ENCODE results near the gene FTO.

Gene FTO

DNA sequence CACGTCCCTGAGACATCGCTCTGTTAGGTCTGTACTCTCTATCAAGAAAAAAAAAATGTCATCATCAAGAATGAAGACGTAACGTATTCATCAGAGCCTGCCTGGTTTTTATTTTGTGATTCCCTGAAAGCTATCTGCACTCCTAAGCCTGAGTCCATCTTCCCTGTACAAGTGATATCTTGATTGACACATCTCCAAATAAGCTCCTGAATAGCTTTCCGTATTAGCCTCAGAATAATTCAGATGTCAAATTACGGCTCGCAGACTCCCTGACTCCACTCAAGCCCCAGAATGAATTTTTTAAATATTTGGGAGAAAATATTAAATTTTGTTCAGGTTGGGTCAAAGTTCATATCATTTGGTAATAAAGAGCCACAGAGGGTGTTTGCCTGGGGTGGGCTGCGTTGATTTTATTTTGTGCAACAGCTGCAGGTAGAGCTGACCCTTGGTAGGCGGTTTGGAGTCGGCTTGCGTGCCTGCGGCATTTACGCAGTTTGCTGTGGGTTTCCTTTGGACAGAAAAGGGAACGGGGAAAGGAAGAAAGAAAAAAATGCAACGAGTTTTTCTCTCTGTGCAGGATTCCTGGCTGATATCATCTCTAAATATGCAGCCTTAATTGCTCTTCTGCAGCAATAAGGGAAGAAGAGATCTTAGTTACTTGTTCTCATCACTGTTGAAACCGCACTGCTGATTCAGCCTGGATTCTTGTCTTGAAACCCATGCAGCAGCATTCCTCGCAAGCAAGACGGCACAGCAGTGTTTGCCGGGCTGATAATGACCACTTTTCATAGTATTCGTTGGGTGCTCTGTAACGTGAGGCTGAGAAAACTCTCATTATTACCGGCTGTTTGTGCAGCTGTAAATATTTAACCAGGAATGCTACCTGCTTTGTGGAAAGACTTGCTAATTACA is 467.9 kb downstream of the FTO start:
- TF ChIP-seq, protein P1, sequence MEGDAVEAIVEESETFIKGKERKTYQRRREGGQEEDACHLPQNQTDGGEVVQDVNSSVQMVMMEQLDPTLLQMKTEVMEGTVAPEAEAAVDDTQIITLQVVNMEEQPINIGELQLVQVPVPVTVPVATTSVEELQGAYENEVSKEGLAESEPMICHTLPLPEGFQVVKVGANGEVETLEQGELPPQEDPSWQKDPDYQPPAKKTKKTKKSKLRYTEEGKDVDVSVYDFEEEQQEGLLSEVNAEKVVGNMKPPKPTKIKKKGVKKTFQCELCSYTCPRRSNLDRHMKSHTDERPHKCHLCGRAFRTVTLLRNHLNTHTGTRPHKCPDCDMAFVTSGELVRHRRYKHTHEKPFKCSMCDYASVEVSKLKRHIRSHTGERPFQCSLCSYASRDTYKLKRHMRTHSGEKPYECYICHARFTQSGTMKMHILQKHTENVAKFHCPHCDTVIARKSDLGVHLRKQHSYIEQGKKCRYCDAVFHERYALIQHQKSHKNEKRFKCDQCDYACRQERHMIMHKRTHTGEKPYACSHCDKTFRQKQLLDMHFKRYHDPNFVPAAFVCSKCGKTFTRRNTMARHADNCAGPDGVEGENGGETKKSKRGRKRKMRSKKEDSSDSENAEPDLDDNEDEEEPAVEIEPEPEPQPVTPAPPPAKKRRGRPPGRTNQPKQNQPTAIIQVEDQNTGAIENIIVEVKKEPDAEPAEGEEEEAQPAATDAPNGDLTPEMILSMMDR (IDR thresholded peaks at IDR 0.05; ENCODE audit: low read depth, low read length), result no peak
- H3K4me3 ChIP-seq (replicated peaks in 1 of 2; ENCODE audit: low read depth in 2 of 2, low read length in 2 of 2), result no peak overlapping the region
- peak; percentile 40 to 58 for DNase-seq (ENCODE audit: low read depth in 2 of 2)

DNA sequence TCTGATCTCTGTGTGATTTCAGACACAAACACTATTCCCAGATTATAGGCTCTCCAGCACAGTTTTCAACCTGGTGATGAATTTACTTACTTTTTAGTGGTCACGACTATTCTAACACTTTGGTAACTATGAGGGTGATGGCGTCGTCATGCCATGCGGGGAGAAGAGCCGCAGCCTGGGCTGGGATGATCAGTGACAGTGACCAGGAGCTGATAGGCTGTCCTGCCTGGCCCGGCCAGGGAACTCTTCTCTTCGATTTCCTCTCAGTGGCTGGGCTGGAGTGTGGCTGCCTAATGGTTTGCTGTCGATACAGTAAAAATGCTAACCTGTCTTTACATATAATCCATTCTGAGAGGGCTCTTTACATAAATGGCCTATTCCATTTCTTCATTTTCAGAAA is 469.5 kb downstream of the FTO start:
- H3K4me3 ChIP-seq (replicated peaks in 1 of 2; ENCODE audit: low read depth in 2 of 2, low read length in 2 of 2), result no peak overlapping the region
- no peak for DNase-seq (ENCODE audit: low read depth in 2 of 2)
- TF ChIP-seq, protein P1 (IDR thresholded peaks at IDR 0.05; ENCODE audit: low read depth, low read length), result no peak

DNA sequence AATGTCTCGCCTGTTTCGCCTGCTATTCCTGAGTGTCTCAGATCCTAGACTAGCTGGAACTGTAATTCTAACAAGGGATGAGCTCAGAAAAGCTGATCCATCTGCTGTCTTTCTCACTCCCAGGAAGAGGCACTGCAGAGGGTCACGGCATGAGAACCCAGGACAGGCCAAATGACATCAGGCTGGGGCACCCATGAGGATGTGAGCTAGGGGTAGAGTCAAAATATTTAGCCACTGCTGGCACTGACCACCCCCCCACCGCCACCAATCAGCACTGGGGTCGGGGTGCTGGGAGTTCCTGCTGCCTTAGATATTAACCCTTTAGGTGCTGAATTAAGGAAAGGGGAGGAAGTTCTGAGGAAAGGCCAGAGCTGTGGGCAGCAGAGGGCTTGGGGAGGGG is 470.2 kb downstream of the FTO start:
- no peak overlapping the region for H3K4me3 ChIP-seq (replicated peaks in 1 of 2; ENCODE audit: low read depth in 2 of 2, low read length in 2 of 2)
- TF ChIP-seq, protein P1 (IDR thresholded peaks at IDR 0.05; ENCODE audit: low read depth, low read length), result no peak
- DNase-seq (ENCODE audit: low read depth in 2 of 2), result no peak

DNA sequence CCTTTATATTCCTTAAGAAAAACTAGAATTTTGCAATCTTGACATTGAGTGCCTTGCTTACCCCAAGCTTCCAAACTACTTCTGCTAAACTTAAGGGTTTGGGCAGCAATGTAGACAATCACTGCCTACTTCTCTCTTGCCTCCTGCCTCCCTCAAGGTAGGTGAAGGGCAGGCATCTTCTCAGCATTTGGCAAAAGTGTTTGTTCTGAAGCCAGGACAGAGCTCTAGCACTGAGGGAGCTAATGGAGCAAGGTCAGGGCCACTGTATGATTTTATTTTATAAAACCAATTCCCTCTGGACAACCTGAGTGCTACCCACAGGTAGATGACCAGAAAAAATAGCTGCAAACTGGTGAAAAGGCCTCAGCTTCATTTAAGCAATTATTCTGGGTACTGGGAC is 470.8 kb downstream of the FTO start:
- H3K4me3 ChIP-seq (replicated peaks in 1 of 2; ENCODE audit: low read depth in 2 of 2, low read length in 2 of 2), result no peak overlapping the region
- TF ChIP-seq, protein P1 (IDR thresholded peaks at IDR 0.05; ENCODE audit: low read depth, low read length), result no peak
- no peak for DNase-seq (ENCODE audit: low read depth in 2 of 2)

DNA sequence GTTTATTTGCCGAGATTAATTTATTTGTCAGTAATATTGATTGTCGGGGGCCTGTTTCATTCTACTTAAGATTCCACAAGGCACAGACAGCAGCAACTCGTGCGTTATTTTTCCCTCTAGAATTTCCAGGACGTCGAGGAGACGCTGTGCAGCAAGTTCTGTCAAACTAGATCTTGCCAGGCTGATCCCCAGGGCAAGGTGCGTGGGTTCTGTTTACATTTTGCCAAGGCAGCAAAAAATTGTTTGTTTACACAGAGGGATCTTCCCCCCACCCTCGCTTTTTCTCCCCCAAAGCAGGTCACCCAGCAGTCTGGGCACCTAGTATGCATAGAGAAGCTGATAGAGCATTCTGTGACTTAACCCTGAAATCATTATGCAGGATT is 471.2 kb downstream of the FTO start:
- DNase-seq (ENCODE audit: low read depth in 2 of 2), result no peak
- no peak overlapping the region for H3K4me3 ChIP-seq (replicated peaks in 1 of 2; ENCODE audit: low read depth in 2 of 2, low read length in 2 of 2)
- TF ChIP-seq, protein P1 (IDR thresholded peaks at IDR 0.05; ENCODE audit: low read depth, low read length), result no peak

DNA sequence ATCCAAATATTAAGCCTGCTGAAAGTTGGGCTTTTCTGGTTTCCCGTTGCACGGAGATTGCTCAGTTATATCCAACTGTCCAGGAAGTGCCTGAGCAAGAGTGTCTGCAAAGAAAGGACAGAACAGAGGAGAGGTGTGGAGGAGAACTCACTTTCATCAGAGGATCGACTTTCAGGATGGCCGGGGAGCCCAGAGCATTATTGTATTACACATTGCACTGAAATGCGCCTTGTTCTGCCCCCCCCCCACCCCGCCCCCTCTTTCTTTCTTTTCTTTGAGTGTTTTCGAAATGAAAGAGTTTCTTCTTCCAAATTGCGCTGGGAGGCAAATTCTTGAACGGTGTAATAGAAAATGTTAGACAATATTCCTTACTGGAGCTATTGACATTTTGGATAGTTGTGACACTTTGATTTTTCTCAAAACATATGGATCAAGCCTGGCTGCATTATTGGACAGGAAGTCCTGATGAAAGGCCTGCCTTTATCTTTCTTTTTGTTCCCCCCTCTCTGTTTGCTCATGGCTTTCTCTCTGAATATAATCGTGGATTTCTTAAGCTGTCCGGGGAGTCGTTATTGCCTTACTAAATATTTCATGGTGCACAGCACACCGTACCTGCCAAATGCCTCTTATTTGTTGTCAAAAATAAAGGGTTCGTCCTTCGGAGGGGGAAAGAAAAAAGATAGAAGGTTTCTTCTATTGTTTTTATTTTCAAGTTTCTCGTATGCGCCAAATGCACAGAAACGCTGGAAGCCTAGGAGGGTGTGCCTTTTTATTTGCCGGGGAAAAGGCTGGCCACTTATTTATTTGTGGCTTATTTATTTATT is 471.8 kb downstream of the FTO start:
- DNase-seq (ENCODE audit: low read depth in 2 of 2), result peak; percentile 8 to 16
- TF ChIP-seq, protein P1 (IDR thresholded peaks at IDR 0.05; ENCODE audit: low read depth, low read length), result no peak
- H3K4me3 ChIP-seq (replicated peaks in 1 of 2; ENCODE audit: low read depth in 2 of 2, low read length in 2 of 2), result peak overlapping the region in 1 of 2 donors; percentile 3
